ENCODE data around the gene RAB44. TPM values are rescaled to one million over a fixed set of nuclear protein-coding genes. Genes with fewer than 3 reads are reported as not detected.

RAB44 gene
- polyA plus RNA-seq, 2 donors, result 0.21 to 0.37 TPM

GRCh38 chr6:36727505-36728021, 29.9 kb downstream of the RAB44 start:
- Histone ChIP-seq H3K4me3 (ENCODE audit: low read depth in 1 of 2, low read length in 2 of 2) (no peak overlapping the region), H3K36me3 (ENCODE audit: control insufficient read depth in 2 of 2, insufficient read depth in 2 of 2, low read length in 1 of 2) (no peaks in the 10 kb centered on the region), H3K4me1 (ENCODE audit: control insufficient read depth in 2 of 2, insufficient read depth in 2 of 2, low read length in 1 of 2) (peaks cover 0 to under 1% of the 10 kb centered on the region in 2 donors), H3K27ac (ENCODE audit: low read depth in 2 of 2, low read length in 1 of 2) (peak overlapping the region in 1 of 2 donors; percentile 1), H3K27me3 (ENCODE audit: control insufficient read depth in 1 of 2, insufficient read depth in 2 of 2, low read length in 2 of 2) (no peaks in the 10 kb centered on the region), H3K9me3 (ENCODE audit: control insufficient read depth in 2 of 2, insufficient read depth in 1 of 2, low read depth in 1 of 2, low read length in 1 of 2) (no peaks in the 10 kb centered on the region)
- 72 to 75% methylated on average over 7 of the region's 7 CpGs for WGBS, 2 donors

- no peaks in the 10 kb centered on the region for H3K36me3 ChIP-seq (ENCODE audit: control insufficient read depth in 2 of 2, insufficient read depth in 2 of 2, low read length in 1 of 2)
- no peaks in the 10 kb centered on the region for H3K4me1 ChIP-seq (ENCODE audit: control insufficient read depth in 2 of 2, insufficient read depth in 2 of 2, low read length in 1 of 2)
- WGBS, 2 donors, result 82 to 88% methylated on average over 11 of the region's 11 CpGs
- H3K27me3 ChIP-seq (ENCODE audit: control insufficient read depth in 1 of 2, insufficient read depth in 2 of 2, low read length in 2 of 2), result no peaks in the 10 kb centered on the region
- H3K4me3 ChIP-seq (ENCODE audit: low read depth in 1 of 2, low read length in 2 of 2), result no peak overlapping the region
- H3K9me3 ChIP-seq (ENCODE audit: control insufficient read depth in 2 of 2, insufficient read depth in 1 of 2, low read depth in 1 of 2, low read length in 1 of 2), result no peaks in the 10 kb centered on the region
- no peak overlapping the region for H3K27ac ChIP-seq (ENCODE audit: low read depth in 2 of 2, low read length in 1 of 2)
Measured at GRCh38 chr6:36728289-36729160, 30.9 kb downstream of the RAB44 start.

GRCh38 chr6:36729161-36729524, 31.5 kb downstream of the RAB44 start:
- no peaks in the 10 kb centered on the region for H3K4me1 ChIP-seq (ENCODE audit: control insufficient read depth in 2 of 2, insufficient read depth in 2 of 2, low read length in 1 of 2)
- no peaks in the 10 kb centered on the region for H3K27me3 ChIP-seq (ENCODE audit: control insufficient read depth in 1 of 2, insufficient read depth in 2 of 2, low read length in 2 of 2)
- H3K4me3 ChIP-seq (ENCODE audit: low read depth in 1 of 2, low read length in 2 of 2), result no peak overlapping the region
- WGBS, 2 donors, result 54 to 56% methylated on average over 3 of the region's 3 CpGs
- no peak overlapping the region for H3K27ac ChIP-seq (ENCODE audit: low read depth in 2 of 2, low read length in 1 of 2)
- no peaks in the 10 kb centered on the region for H3K36me3 ChIP-seq (ENCODE audit: control insufficient read depth in 2 of 2, insufficient read depth in 2 of 2, low read length in 1 of 2)
- H3K9me3 ChIP-seq (ENCODE audit: control insufficient read depth in 2 of 2, insufficient read depth in 1 of 2, low read depth in 1 of 2, low read length in 1 of 2), result no peaks in the 10 kb centered on the region

GRCh38 chr6:36730424-36731380, 33.1 kb downstream of the RAB44 start:
- Histone ChIP-seq H3K4me3 (ENCODE audit: low read depth in 1 of 2, low read length in 2 of 2) (no peak overlapping the region), H3K36me3 (ENCODE audit: control insufficient read depth in 2 of 2, insufficient read depth in 2 of 2, low read length in 1 of 2) (no peaks in the 10 kb centered on the region), H3K4me1 (ENCODE audit: control insufficient read depth in 2 of 2, insufficient read depth in 2 of 2, low read length in 1 of 2) (peaks cover 0 to 13% of the 10 kb centered on the region in 2 donors), H3K27me3 (ENCODE audit: control insufficient read depth in 1 of 2, insufficient read depth in 2 of 2, low read length in 2 of 2) (no peaks in the 10 kb centered on the region), H3K27ac (ENCODE audit: low read depth in 2 of 2, low read length in 1 of 2) (no peak overlapping the region), H3K9me3 (ENCODE audit: control insufficient read depth in 2 of 2, insufficient read depth in 1 of 2, low read depth in 1 of 2, low read length in 1 of 2) (no peaks in the 10 kb centered on the region)
- WGBS, 2 donors, result 89 to 91% methylated on average over 15 of the region's 15 CpGs

GRCh38 chr6:36731622-36732310, 34.1 kb downstream of the RAB44 start:
- no peaks in the 10 kb centered on the region for H3K9me3 ChIP-seq (ENCODE audit: control insufficient read depth in 2 of 2, insufficient read depth in 1 of 2, low read depth in 1 of 2, low read length in 1 of 2)
- 91 to 92% methylated on average over 12 of the region's 12 CpGs for whole genome bisulfite sequencing, 2 donors
- H3K27me3 ChIP-seq (ENCODE audit: control insufficient read depth in 1 of 2, insufficient read depth in 2 of 2, low read length in 2 of 2), result no peaks in the 10 kb centered on the region
- H3K27ac ChIP-seq (ENCODE audit: low read depth in 2 of 2, low read length in 1 of 2), result no peak overlapping the region
- H3K4me3 ChIP-seq (ENCODE audit: low read depth in 1 of 2, low read length in 2 of 2), result no peak overlapping the region
- no peaks in the 10 kb centered on the region for H3K36me3 ChIP-seq (ENCODE audit: control insufficient read depth in 2 of 2, insufficient read depth in 2 of 2, low read length in 1 of 2)
- H3K4me1 ChIP-seq (ENCODE audit: control insufficient read depth in 2 of 2, insufficient read depth in 2 of 2, low read length in 1 of 2), result peaks cover 0 to 13% of the 10 kb centered on the region in 2 donors

DNA sequence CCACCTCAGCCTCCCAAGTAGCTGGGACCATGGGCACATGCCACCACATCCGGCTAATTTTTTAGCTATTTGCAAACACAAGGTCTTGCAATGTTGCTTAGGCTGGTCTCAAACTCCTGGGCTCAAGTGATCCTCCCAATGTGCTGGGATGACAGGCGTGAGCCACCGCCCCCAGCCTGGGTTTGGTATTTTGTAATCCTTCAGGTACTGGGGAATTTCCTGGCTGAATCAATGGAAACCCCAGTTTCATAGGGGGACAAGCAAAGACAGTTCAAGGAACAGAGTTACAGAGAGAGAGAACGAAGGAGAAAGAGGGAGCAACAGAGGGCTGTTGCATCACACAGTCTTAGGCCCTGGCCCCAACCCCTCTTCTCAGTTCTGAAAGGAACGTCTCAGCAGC, 35.7 kb downstream of the RAB44 start:
- Histone ChIP-seq H3K27ac (ENCODE audit: low read depth in 2 of 2, low read length in 1 of 2) (no peak overlapping the region), H3K36me3 (ENCODE audit: control insufficient read depth in 2 of 2, insufficient read depth in 2 of 2, low read length in 1 of 2) (no peaks in the 10 kb centered on the region), H3K4me1 (ENCODE audit: control insufficient read depth in 2 of 2, insufficient read depth in 2 of 2, low read length in 1 of 2) (peaks cover 0 to 13% of the 10 kb centered on the region in 2 donors), H3K4me3 (ENCODE audit: low read depth in 1 of 2, low read length in 2 of 2) (no peak overlapping the region), H3K27me3 (ENCODE audit: control insufficient read depth in 1 of 2, insufficient read depth in 2 of 2, low read length in 2 of 2) (no peaks in the 10 kb centered on the region), H3K9me3 (ENCODE audit: control insufficient read depth in 2 of 2, insufficient read depth in 1 of 2, low read depth in 1 of 2, low read length in 1 of 2) (no peaks in the 10 kb centered on the region)
- WGBS, 2 donors, result 76 to 78% methylated on average over 5 of the region's 5 CpGs

- WGBS, 2 donors, result 57 to 73% methylated on average over 7 of the region's 7 CpGs
- Histone ChIP-seq H3K36me3 (ENCODE audit: control insufficient read depth in 2 of 2, insufficient read depth in 2 of 2, low read length in 1 of 2) (no peaks in the 10 kb centered on the region), H3K27ac (ENCODE audit: low read depth in 2 of 2, low read length in 1 of 2) (peak overlapping the region; percentile 53 to 89), H3K27me3 (ENCODE audit: control insufficient read depth in 1 of 2, insufficient read depth in 2 of 2, low read length in 2 of 2) (no peaks in the 10 kb centered on the region), H3K4me3 (ENCODE audit: low read depth in 1 of 2, low read length in 2 of 2) (peak overlapping the region in 1 of 2 donors; percentile 8), H3K4me1 (ENCODE audit: control insufficient read depth in 2 of 2, insufficient read depth in 2 of 2, low read length in 1 of 2) (peaks cover 0 to 13% of the 10 kb centered on the region in 2 donors), H3K9me3 (ENCODE audit: control insufficient read depth in 2 of 2, insufficient read depth in 1 of 2, low read depth in 1 of 2, low read length in 1 of 2) (no peaks in the 10 kb centered on the region)
Measured at GRCh38 chr6:36734486-36735060, 36.9 kb downstream of the RAB44 start.

DNA sequence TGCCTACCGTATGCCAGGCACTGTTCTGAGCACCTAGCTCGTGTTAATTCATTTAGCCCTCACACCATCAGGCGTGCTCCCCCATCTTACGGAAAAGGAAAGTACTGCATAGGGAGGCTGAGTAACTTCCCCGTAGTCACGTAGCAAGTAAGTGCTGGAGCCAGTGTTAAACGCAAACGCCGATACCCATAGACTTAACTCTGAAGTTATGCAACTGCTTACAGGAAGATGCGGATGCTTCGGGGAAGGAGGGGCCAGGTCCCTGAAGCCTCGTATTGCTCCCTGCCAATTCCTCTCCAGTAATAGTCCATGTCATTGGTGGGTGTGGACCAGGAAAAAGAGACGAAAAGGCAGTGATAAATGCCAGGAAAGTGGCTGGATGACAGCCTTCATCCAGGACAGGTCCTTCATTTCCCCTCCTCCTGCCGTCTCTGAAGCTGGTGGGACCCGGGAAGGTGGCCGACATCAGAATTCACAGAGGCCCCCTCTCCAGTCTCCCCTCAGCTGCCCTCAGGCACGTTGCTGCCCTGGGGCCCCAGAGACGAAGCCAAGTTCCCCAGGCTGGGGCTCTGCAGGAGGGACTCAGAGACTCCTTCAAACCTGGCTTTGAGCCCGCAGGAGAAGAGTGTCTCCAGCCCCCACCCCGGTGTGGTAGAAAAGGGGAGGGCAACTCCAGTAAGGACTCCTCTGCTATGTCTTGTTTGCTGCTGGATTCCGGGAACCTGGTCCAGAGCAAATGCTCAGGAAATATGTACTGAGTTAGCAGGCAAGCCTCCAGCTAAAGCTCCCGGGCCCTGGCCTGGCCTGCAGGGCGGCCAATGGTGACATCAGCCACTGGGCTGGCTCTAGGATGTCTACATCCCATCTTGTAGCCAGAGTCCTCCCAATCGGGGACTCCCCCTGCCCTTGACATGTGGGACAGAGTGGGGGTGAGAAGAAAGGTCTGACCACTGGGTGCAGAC, 37.8 kb downstream of the RAB44 start:
- WGBS, 2 donors, result 10 to 16% methylated on average over 24 of the region's 24 CpGs
- Histone ChIP-seq H3K9me3 (ENCODE audit: control insufficient read depth in 2 of 2, insufficient read depth in 1 of 2, low read depth in 1 of 2, low read length in 1 of 2) (no peaks in the 10 kb centered on the region), H3K27ac (ENCODE audit: low read depth in 2 of 2, low read length in 1 of 2) (peak overlapping the region; percentile 80 to 89), H3K4me3 (ENCODE audit: low read depth in 1 of 2, low read length in 2 of 2) (peak overlapping the region in 1 of 2 donors; percentile 8), H3K27me3 (ENCODE audit: control insufficient read depth in 1 of 2, insufficient read depth in 2 of 2, low read length in 2 of 2) (no peaks in the 10 kb centered on the region), H3K4me1 (ENCODE audit: control insufficient read depth in 2 of 2, insufficient read depth in 2 of 2, low read length in 1 of 2) (peaks cover 0 to 13% of the 10 kb centered on the region in 2 donors), H3K36me3 (ENCODE audit: control insufficient read depth in 2 of 2, insufficient read depth in 2 of 2, low read length in 1 of 2) (no peaks in the 10 kb centered on the region)
